ENCODE results near the gene SPA17.

Gene SPA17

GRCh38 chr11:124673333-124674167 lies at the start of gene SPA17, which contains the start of gene SIAE:
TSS of gene SPA17 (plus strand) at chr11:124673904. CDS start at chr11:124675265, 1,361 bp downstream.
TSS of gene SIAE (minus strand) at chr11:124673739. CDS start at chr11:124673708, 31 bp downstream.
- TF ChIP-seq CTCF (IDR thresholded peaks at IDR 0.05; ENCODE audit: low read depth, low read length): no peak
- H3K4me3 ChIP-seq (ENCODE audit: low read depth, low read length): peak within 1 kb of the TSS; percentile 83
- in situ Hi-C loops (cut with HindIII; ENCODE audit: low sequenced_read_pairs): no loop called here
- peak; percentile 98 for DNase-seq (ENCODE audit: low read depth, low spot score)

- in situ Hi-C loops (cut with HindIII; ENCODE audit: low sequenced_read_pairs): no loop called here
These were observed 48.1 kb upstream of the SPA17 start for GRCh38 chr11:124625504-124626168.

DNA sequence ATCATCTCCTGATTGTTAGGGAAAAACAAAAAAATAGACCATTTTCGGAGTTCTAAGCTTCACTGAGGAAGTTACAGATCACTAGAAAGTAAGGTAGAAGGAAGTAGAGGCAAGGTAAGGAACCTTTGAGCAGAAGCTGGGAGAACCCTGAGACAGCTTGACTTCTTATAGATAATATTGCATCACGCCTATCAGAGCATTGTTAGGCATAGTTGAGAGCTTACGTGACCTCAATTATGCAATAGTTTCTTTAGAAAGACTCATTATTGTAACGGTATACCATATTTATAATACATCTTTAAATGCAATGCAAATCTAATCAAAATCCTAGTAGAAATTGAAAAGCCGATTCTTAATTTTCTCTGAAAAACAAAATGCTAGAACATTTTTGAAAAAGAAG lies 46.2 kb upstream of the SPA17 start:
- TF ChIP-seq CTCF (IDR thresholded peaks at IDR 0.05; ENCODE audit: low read depth, low read length): no peak
- no peak for DNase-seq (ENCODE audit: low read depth, low spot score)
- in situ Hi-C loops (cut with HindIII; ENCODE audit: low sequenced_read_pairs): no loop called here
- H3K4me3 ChIP-seq (ENCODE audit: low read depth, low read length): no peak overlapping the region

More at GRCh38 chr11:124625504-124626168, 48.1 kb upstream of the SPA17 start:
- no peak for TF ChIP-seq CTCF (IDR thresholded peaks at IDR 0.05; ENCODE audit: low read depth, low read length)
- no peak for DNase-seq (ENCODE audit: low read depth, low spot score)
- H3K4me3 ChIP-seq (ENCODE audit: low read depth, low read length): no peak overlapping the region

GRCh38 chr11:124629961-124630360 lies 43.7 kb upstream of the SPA17 start:
- in situ Hi-C loops (cut with HindIII; ENCODE audit: low sequenced_read_pairs): no loop called here
- no peak for DNase-seq (ENCODE audit: low read depth, low spot score)

GRCh38 chr11:124633355-124633754 lies 40.3 kb upstream of the SPA17 start:
- peak; percentile 34 for TF ChIP-seq CTCF (IDR thresholded peaks at IDR 0.05; ENCODE audit: low read depth, low read length)
- no peak for DNase-seq (ENCODE audit: low read depth, low spot score)
- in situ Hi-C loops (cut with HindIII; ENCODE audit: low sequenced_read_pairs): no loop called here
- no peak overlapping the region for H3K4me3 ChIP-seq (ENCODE audit: low read depth, low read length)

More at GRCh38 chr11:124629961-124630360, 43.7 kb upstream of the SPA17 start:
- H3K4me3 ChIP-seq (ENCODE audit: low read depth, low read length): no peak overlapping the region
- TF ChIP-seq CTCF (IDR thresholded peaks at IDR 0.05; ENCODE audit: low read depth, low read length): no peak

DNA sequence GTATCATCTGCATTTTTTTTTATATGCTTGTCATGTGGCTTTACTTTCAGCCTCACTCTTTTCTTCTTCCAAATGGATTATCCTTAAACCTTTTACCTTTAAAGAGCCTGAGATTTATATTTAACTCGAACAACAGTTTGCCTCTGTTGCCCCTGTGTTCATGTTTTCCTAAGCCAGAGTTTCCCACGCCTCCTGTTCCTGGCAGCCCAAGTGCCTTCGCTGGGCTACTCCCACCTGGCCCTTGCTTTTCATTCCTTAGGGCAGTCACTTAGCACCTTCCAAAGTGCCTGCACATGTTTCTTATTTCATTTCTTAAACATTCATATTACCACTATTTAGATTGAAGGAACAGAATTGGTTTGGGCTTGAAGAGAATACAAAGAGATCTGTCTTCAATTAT lies 37.8 kb upstream of the SPA17 start:
- in situ Hi-C loops (cut with HindIII; ENCODE audit: low sequenced_read_pairs): no loop called here
- DNase-seq (ENCODE audit: low read depth, low spot score): no peak
- TF ChIP-seq CTCF (IDR thresholded peaks at IDR 0.05; ENCODE audit: low read depth, low read length): no peak
- no peak overlapping the region for H3K4me3 ChIP-seq (ENCODE audit: low read depth, low read length)

Measured in astrocyte of the spinal cord (primary cell).